A549 (cell line): ENCODE measurements around the gene IL6ST.

Source experiments
- CEBPB ChIP-seq, 2 experiments: fragments of >200 bp in 1 of 2; sonication (Bioruptor Twin) in 1 of 2; formaldehyde crosslinking in 1 of 2; IDR thresholded peaks; 2 replicates each; pipeline ENCODE4 v1.6.1; 2012 to 2016
- CTCF ChIP-seq: fragments of >200 bp; sonication (Bioruptor Twin); formaldehyde crosslinking; IDR thresholded peaks from 3 replicates; pipeline ENCODE4 v1.5.1; 2016
- EP300 ChIP-seq, 2 experiments: fragments of >200 bp; sonication (Bioruptor Twin); formaldehyde crosslinking; IDR thresholded peaks; 2 replicates in 1 of 2; 3 replicates in 1 of 2; pipeline ENCODE4 v1.6.1; 2016 to 2017
- FOSL2 ChIP-seq, 2 experiments: fragments of 450-650 bp in 1 of 2; fragments of >200 bp in 1 of 2; sonication (Bioruptor Twin) in 1 of 2; formaldehyde crosslinking; IDR thresholded peaks; 2 replicates each; pipeline versions ENCODE4 v1.5.0 to v1.6.1; 2016 to 2020; ENCODE audit warnings: mild to moderate bottlenecking in 1 of 2, moderate library complexity in 1 of 2
- KDM1A ChIP-seq: fragments of 200-600 bp; sonication (generic); IDR thresholded peaks from 2 replicates; pipeline ENCODE4 v1.6.1; 2016; ENCODE audit warnings: low read depth, mild to moderate bottlenecking
- PBX3 ChIP-seq: IDR thresholded peaks from 2 replicates; pipeline ENCODE4 v1.6.1; 2012
- POLR2A ChIP-seq: IDR thresholded peaks from 2 replicates; pipeline ENCODE4 v1.6.1; 2012; ENCODE audit warnings: mild to moderate bottlenecking, low read length
- REST ChIP-seq: fragments of 200-600 bp; sonication (generic); IDR thresholded peaks from 2 replicates; pipeline ENCODE4 v1.6.1; 2016; ENCODE audit warnings: antibody characterized with exemption, mild to moderate bottlenecking, moderate library complexity
- RFX5 ChIP-seq: fragments of 450-650 bp; IDR thresholded peaks from 2 replicates; pipeline ENCODE4 v1.7.1; 2014; ENCODE audit warnings: antibody characterized with exemption, mild to moderate bottlenecking, moderate library complexity
- USF2 ChIP-seq: fragments of 450-650 bp; IDR thresholded peaks from 2 replicates; pipeline ENCODE4 v1.6.1; 2014; ENCODE audit warnings: antibody characterized with exemption

GRCh38 chr5:56004874-56005273 lies 10.1 kb upstream of the IL6ST start:
- no peak for TF ChIP-seq CTCF
- TF ChIP-seq REST, result no peak
- TF ChIP-seq FOSL2 (IDR thresholded peaks at IDR 0.05), result no peak
- TF ChIP-seq FOSL2 (CRISPR knock-in tag; IDR thresholded peaks at IDR 0.05), result no peak
- TF ChIP-seq USF2, result no peak
- TF ChIP-seq KDM1A, result no peak
- TF ChIP-seq POLR2A, result no peak
- no peak for TF ChIP-seq RFX5
- TF ChIP-seq CEBPB (IDR thresholded peaks at IDR 0.05), result no peak
- no peak for TF ChIP-seq EP300 (IDR thresholded peaks at IDR 0.05)
- no peak for TF ChIP-seq PBX3
